OCI-LY7 (cell line): ENCODE data around the gene KRTAP10-12. TPM values are rescaled to one million over a fixed set of nuclear protein-coding genes. Genes with fewer than 3 reads are reported as not detected.

Experiments used
- BruUV-seq: library from RNA; stranded (reverse); fragments of 400-500 nt; replicated peaks from 2 replicates; lab custom pipeline; 2021; lab: Mats Ljungman, UMichigan
- CTCF ChIA-PET: fragments of 300-600 bp; sonication (Branson Sonifier 250); formaldehyde crosslinking; loops from one replicate; lab custom pipeline; 2022; ENCODE audit warnings: antibody characterized with exemption; ENCODE audit not compliant: unreplicated experiment; lab: Charles Lee
- POLR2A ChIA-PET: fragments of 300-600 bp; sonication (Branson Sonifier 250); formaldehyde crosslinking; loops from one replicate; lab custom pipeline; 2022; ENCODE audit warnings: antibody characterized with exemption; lab: Charles Lee
- DNase-seq: peaks from one replicate; pipeline ENCODE4 v3.0.0-alpha.2; 2015; ENCODE audit warnings: low spot score
- H2AFZ ChIP-seq: fragments of 200-600 bp; sonication (generic), shearing (Covaris generic); 2 replicates; pipeline ENCODE4 v1.6.1; 2014; ENCODE audit warnings: mild to moderate bottlenecking, antibody characterized with exemption, low read length, moderate library complexity
- H3K27ac ChIP-seq: fragments of 200-600 bp; sonication (generic); 2 replicates; pipeline ENCODE4 v1.5.1; 2014; ENCODE audit warnings: mixed run types, low read depth, mild to moderate bottlenecking, moderate library complexity, low read length, inconsistent platforms; ENCODE audit not compliant: poor library complexity, severe bottlenecking
- H3K36me3 ChIP-seq: fragments of 200-600 bp; sonication (generic); 2 replicates; pipeline ENCODE4 v1.6.1; 2014; ENCODE audit warnings: mild to moderate bottlenecking, antibody characterized with exemption, low read length, moderate library complexity, mixed read lengths; ENCODE audit not compliant: insufficient read depth
- H3K4me1 ChIP-seq: fragments of 200-600 bp; sonication (generic); 2 replicates; pipeline ENCODE4 v1.5.1; 2014; ENCODE audit warnings: mild to moderate bottlenecking, low read length; ENCODE audit not compliant: insufficient read depth, poor library complexity, severe bottlenecking
- H3K4me2 ChIP-seq: fragments of 200-600 bp; sonication (generic); 2 replicates; pipeline ENCODE4 v1.6.1; 2014; ENCODE audit warnings: mild to moderate bottlenecking, low read length
- H3K4me3 ChIP-seq: fragments of 200-600 bp; sonication (generic); 2 replicates; pipeline ENCODE4 v1.5.1; 2014; ENCODE audit warnings: mild to moderate bottlenecking, low read depth, low read length; ENCODE audit not compliant: poor library complexity, severe bottlenecking
- H3K79me2 ChIP-seq: fragments of 200-600 bp; sonication (generic); 2 replicates; pipeline ENCODE4 v1.6.1; 2016; ENCODE audit warnings: low read depth, mild to moderate bottlenecking, low read length, moderate library complexity, mixed read lengths; ENCODE audit not compliant: insufficient read depth
- H3K9me2 ChIP-seq: fragments of 200-600 bp; sonication (generic); 2 replicates; pipeline ENCODE4 v1.6.1; 2016; ENCODE audit warnings: mild to moderate bottlenecking, low read length, mixed read lengths; ENCODE audit not compliant: insufficient read depth
- H3K9me3 ChIP-seq: fragments of 200-600 bp; sonication (generic); 2 replicates; pipeline ENCODE4 v1.6.1; 2014; ENCODE audit warnings: mild to moderate bottlenecking, mixed run types, low read length, mixed read lengths
- H4K20me1 ChIP-seq: fragments of 200-600 bp; sonication (generic); 2 replicates; pipeline ENCODE4 v1.6.1; 2014; ENCODE audit warnings: mild to moderate bottlenecking, antibody characterized with exemption, low read length, moderate library complexity, mixed read lengths; ENCODE audit not compliant: insufficient read depth
- EZH2phosphoT487 ChIP-seq: fragments of 200-600 bp; sonication (generic); IDR thresholded peaks from 2 replicates; pipeline ENCODE4 v1.6.1; 2018; ENCODE audit warnings: low read depth, borderline replicate concordance, mild to moderate bottlenecking, mixed run types, antibody characterized with exemption, low read length, moderate library complexity, mixed read lengths
- intact Hi-C: fragments of 100-400 bp; cut with micrococcal nuclease; formaldehyde crosslinking; loops from one replicate; pipeline ENCODE4 v1.10.0; 2022; ENCODE audit not compliant: unreplicated experiment
- total RNA-seq, 2 experiments: library from RNA; depleted of rRNA in 1 of 2; stranded (reverse); fragments of >200 nt in 1 of 2; shearing (Covaris generic) in 1 of 2; gene quantifications; 2 replicates each; pipeline ENCODE4 v1.2.3, GENCODE V29; 2014 to 2022
- TF ChIP-seq, protein P1 (sequence below): fragments of 200-600 bp; sonication (generic); conservative IDR thresholded peaks from 2 replicates; pipeline ENCODE4 v1.5.1; 2014; ENCODE audit warnings: mild to moderate bottlenecking, antibody characterized with exemption, low read length, moderate library complexity, mixed read lengths

KRTAP10-12 gene
- total RNA-seq, 2 experiments from 2014 or later, result not detected

DNA sequence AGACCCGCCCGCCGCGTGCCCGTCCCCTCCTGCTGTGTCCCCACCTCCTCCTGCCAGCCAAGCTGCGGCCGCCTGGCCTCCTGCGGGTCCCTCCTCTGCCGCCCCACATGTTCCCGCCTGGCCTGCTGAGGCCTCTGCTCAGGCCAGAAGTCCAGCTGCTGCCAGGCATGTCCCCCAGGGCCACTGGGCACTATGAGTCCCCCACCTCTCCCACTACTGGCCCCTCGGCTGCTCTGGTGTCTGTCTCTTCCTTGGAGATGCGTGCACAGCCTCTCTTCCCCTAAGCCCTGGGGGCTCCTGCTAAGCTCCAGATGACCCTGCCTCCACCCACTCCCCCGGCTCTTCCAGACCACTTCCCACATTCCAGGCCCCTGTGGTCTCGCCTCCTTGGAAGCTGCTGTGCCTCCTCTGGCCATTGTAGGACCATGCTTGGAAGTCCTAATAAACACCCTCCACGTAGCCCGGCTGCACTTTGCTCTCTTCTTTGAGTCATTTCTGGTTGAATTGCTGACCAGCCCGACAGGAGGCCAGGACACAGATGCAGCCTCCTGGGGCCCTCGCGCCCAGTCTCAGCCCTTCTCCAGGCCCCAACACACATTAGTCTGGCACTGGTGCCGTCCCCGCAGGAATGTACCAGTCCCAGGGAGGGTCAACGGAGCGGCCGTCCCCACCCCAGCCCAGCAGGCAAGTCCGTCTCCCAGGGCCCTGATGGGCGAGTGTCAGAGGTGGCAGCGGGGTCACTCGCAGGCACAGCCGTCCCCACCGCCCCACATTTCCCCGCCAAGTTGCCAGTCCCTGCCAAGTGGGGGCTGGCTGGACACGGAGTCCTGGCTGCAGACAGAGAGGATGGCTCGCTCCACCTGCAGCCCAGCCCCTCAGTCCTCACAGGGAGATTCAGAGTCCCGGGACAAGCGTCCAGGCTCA lies 1.1 kb downstream of the KRTAP10-12 start:
- no peak for DNase-seq
- Histone ChIP-seq H3K4me2 (no peak overlapping the region), H3K27ac (no peak overlapping the region), H3K9me3 (no peaks in the 10 kb centered on the region), H4K20me1 (no peaks in the 10 kb centered on the region), H3K79me2 (no peaks in the 10 kb centered on the region), H3K9me2 (no peaks in the 10 kb centered on the region), H3K36me3 (no peaks in the 10 kb centered on the region), H3K4me1 (no peaks in the 10 kb centered on the region), H2AFZ (no peak overlapping the region), H3K4me3 (no peak overlapping the region)
- intact Hi-C loops, result no loop called here
- no TSS peak for BruUV-seq
- ChIA-PET CTCF (no interaction called here), POLR2A (no interaction called here)
- TF ChIP-seq, protein P1, sequence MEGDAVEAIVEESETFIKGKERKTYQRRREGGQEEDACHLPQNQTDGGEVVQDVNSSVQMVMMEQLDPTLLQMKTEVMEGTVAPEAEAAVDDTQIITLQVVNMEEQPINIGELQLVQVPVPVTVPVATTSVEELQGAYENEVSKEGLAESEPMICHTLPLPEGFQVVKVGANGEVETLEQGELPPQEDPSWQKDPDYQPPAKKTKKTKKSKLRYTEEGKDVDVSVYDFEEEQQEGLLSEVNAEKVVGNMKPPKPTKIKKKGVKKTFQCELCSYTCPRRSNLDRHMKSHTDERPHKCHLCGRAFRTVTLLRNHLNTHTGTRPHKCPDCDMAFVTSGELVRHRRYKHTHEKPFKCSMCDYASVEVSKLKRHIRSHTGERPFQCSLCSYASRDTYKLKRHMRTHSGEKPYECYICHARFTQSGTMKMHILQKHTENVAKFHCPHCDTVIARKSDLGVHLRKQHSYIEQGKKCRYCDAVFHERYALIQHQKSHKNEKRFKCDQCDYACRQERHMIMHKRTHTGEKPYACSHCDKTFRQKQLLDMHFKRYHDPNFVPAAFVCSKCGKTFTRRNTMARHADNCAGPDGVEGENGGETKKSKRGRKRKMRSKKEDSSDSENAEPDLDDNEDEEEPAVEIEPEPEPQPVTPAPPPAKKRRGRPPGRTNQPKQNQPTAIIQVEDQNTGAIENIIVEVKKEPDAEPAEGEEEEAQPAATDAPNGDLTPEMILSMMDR, result no peak
- TF ChIP-seq EZH2phosphoT487, result no peak

DNA sequence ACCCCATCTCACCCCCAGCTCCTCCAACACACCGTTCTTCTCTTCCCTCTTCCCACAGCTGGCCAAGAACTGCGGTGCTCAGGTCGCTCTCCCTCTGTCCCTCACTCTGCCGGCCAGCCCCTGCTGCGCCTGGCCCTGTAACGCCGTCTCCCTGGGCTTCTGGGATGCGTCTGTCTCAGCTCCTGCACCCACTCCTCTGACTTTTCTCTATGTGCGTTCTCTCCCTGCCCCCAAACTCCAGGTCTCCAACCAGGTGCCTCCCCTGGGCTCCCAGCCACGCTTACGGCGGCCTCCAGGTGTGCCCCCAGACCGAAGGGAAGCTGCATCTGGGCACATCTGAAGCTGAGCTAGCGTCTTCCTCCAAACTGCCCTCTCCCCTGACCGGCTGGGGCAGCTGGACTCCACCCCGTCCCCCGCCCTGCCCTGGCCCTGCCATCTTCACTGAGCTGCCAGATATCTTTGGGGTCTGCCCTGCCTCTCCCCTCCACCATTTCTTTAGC lies 2.6 kb downstream of the KRTAP10-12 start:
- no peak for DNase-seq
- no peaks in the 10 kb centered on the region for H3K4me1 ChIP-seq
- BruUV-seq, result no TSS peak
- H3K9me2 ChIP-seq, result no peaks in the 10 kb centered on the region
- no peak overlapping the region for H3K4me3 ChIP-seq
- no peak for TF ChIP-seq EZH2phosphoT487
- TF ChIP-seq, protein P1, result no peak
- intact Hi-C loops, result no loop called here
- POLR2A ChIA-PET, result interaction anchor here (0.5 to 0.6 kb wide), 2 partner anchors 241 to 942 kb away, joined by 3 to 9 read pairs; no protein-coding TSS in a partner anchor
- H4K20me1 ChIP-seq, result no peaks in the 10 kb centered on the region
- no peak overlapping the region for H3K4me2 ChIP-seq
- CTCF ChIA-PET, result no interaction called here
- H3K79me2 ChIP-seq, result no peaks in the 10 kb centered on the region
- H3K36me3 ChIP-seq, result no peaks in the 10 kb centered on the region
- no peak overlapping the region for H3K27ac ChIP-seq
- no peak overlapping the region for H2AFZ ChIP-seq
- no peaks in the 10 kb centered on the region for H3K9me3 ChIP-seq
